IPS-18c (cell line): ENCODE data around the gene C18orf54.
A peak's percentile ranks its signal among the peaks of the same experiment; 100 is the strongest.
"Not testable (repeated sequence)": the region's sequence is repeated elsewhere in the genome, so short reads cannot be mapped to it uniquely, and the experiment has no call there.

ENCODE experiments used
- H3K4me3 ChIP-seq: 2 replicates; pipeline ENCODE4 v1.7.0; 2013; ENCODE audit warnings: low read depth, mild to moderate bottlenecking, low read length, moderate library complexity; ENCODE audit not compliant: insufficient read depth
- H3K9me3 ChIP-seq: one replicate; pipeline ENCODE4 v1.6.1; 2013; ENCODE audit warnings: mild to moderate bottlenecking, low read length, moderate library complexity; ENCODE audit not compliant: control insufficient read depth, insufficient read depth

The C18orf54 gene

DNA sequence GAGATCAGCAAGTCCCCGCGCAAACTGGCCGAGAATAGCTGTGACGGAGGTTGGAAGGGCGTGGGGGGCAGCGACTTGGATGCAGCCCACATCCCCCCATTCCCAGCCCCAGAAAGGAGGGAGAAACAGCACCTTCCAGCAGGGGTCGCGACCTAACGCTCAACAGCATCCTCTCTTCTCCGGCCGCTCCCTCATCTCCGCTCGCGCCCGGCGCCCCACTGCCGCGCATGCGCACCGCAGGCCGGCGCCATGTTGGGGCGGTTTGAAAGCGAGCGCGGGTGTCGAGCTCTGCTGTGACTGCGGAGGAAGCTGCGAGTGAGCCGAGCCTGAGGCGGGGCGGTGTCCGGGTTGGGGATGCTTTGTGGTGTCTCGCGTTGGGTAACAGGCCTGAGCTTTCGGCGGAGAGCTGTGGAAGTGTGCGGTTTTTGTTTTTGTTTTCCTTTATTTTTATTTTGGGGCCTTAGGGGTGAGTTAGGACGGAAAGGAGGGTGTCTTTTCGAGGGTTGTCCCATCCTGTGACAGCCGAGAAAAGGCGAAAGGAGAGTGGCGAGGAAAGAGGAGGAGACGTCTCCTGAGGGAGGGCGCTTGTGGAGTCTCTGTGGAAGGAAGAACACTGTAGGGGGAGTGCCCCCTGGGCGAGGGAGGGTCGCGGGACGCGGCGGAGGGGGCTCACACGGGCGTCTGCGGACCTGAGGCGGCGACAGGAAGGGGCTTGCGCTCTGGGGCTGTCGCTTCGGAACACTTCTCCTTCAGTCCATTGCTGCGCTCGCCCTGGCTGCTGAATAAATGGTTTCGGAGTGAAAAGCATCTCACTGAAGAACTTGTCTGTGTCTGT lies at the start of gene C18orf54, which contains the start of gene STARD6:
Gene C18orf54 (plus strand): TSS at position 247 of the 835 bp plus-strand sequence. CDS start 2,667 bp downstream, outside the sequence.
Gene STARD6 (minus strand): TSS at position 199 of the 835 bp plus-strand sequence. CDS start 3,285 bp downstream, outside the sequence.
- no peaks in the 10 kb centered on the region for H3K9me3 ChIP-seq
- H3K4me3 ChIP-seq, result peak within 1 kb of the TSS; percentile 93

DNA sequence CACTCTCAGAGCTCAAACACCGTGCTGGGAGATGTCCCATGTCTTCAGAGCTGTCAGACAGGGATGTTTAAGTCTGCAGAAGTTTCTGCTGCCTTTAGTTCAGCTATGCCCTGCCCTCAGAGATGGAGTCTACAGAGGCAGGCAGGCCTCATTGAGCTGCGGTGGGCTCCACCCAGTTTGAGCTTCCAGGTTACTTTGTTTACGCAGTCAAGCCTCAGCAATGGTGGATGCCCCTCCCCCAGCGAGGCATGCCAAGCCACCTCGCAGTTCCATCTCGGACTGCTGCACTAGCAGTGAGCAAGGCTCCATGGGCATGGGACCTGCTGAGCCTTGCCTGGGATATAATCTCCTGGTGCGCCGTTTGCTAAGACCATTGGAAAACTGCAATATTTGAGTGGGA lies 48.1 kb upstream of the C18orf54 start:
- not testable (repeated sequence) for H3K9me3 ChIP-seq, H3K4me3 ChIP-seq

DNA sequence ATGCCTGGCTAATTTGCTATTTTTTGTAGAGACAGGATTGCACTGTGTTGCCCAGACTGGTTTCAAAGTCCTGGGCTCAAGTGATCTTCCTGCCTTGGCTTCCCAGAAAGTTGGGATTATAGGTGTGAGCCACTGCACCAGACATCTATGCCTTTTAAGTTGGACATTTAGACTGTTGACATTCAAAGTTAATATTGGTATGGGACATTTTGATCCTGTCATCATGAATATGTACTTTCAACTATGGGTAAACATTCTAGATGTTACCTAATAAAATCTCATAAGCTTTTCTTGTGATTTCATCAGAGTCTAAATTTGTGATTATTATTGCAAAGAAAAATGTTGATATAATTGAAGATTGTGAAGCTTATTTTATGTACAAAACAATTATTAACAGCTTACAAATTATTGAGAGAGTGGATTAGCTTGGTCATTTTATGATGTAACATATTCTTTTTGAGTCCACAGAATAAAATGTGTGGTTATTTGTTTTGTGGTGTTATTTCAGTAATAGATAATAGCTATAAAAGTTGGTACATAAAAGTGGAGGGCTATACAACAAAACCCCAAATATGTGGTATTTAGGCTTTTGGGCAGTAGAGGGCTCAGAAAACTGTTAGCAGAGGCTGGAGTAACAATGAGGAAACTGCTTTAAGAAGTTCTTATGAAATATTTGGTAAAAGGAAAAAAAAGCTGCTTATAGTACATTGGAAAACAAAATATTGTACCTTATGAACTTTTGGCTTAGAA lies 41.5 kb upstream of the C18orf54 start:
- H3K4me3 ChIP-seq, result no peak overlapping the region
- no peaks in the 10 kb centered on the region for H3K9me3 ChIP-seq

DNA sequence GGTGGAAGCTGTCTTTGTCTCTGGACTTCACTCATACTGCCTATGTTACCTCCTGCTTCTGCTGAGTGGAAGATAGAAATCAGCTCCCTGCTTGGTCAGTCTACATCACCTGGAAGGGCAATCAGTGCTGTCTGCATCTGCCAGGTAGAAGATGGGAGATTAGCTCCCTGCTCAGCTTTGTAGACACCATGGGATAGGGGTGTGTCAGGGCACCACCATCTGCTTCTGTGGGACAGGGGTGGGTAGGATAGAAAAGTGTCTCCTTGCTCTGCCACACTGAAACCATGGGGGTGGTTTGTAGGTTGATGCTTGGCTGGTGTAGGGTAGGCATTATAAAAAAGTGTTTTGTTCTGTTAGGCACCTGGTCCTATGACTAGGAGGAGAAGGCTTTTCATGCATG lies 34.1 kb upstream of the C18orf54 start:
- no peak overlapping the region for H3K4me3 ChIP-seq
- H3K9me3 ChIP-seq, result no peaks in the 10 kb centered on the region

DNA sequence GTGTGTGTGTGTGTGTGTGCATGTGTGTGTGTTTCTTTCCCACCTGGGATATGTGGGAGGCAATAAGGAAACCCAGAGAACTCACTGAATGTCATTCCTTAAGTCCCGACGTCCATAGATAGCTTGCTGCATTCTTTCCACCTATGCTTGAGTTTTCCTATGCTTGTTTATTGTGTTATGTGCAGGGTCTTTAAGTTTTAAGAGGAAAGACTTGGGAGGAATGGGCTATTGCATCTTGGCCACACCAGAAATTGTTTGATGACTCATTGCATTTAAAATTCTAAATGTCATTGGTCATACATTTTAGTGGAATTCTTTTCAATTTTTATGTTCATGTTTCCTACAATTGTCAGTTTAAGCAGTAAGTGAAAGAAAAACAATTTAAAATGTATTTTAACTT lies 33.7 kb upstream of the C18orf54 start:
- Histone ChIP-seq H3K4me3 (no peak overlapping the region), H3K9me3 (no peaks in the 10 kb centered on the region)

DNA sequence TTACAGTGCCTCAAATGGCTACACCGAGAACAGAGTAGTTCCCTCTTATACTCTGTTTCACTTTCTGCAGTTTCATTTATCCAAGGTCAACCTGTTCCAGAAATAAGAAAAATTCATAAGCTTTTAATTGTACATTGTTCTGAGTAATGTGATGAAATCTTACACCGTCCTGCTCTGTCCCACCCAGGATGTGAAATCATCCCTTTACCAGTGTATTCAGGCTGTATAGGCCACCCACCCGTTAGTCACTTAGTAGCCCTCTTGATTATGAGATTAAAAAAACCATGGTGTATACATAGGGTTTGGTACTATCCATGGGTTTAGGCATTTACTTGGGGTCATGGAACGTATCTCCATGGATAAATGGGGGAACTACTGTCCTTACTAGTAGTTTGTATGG lies 29.9 kb upstream of the C18orf54 start:
- Histone ChIP-seq H3K4me3 (no peak overlapping the region), H3K9me3 (no peaks in the 10 kb centered on the region)

DNA sequence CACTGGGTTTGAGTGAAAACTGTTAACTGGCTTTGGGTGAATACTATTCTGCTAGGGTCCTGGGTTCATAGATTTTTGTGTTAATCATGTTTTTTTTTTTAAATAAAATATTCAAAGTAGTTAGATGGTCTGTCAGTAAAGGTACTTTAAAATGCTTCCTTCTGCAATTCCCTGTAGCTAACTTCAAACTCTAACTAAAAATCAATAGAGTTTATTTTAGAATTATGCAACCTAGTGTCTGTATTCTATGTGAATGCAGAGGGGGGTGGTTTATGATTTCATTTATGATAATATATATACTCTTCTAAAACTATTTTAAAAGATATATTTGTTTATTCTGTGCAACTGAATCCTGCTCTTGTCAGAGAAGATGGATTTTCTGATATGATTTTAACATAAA lies 27.9 kb upstream of the C18orf54 start:
- no peak overlapping the region for H3K4me3 ChIP-seq
- no peaks in the 10 kb centered on the region for H3K9me3 ChIP-seq

DNA sequence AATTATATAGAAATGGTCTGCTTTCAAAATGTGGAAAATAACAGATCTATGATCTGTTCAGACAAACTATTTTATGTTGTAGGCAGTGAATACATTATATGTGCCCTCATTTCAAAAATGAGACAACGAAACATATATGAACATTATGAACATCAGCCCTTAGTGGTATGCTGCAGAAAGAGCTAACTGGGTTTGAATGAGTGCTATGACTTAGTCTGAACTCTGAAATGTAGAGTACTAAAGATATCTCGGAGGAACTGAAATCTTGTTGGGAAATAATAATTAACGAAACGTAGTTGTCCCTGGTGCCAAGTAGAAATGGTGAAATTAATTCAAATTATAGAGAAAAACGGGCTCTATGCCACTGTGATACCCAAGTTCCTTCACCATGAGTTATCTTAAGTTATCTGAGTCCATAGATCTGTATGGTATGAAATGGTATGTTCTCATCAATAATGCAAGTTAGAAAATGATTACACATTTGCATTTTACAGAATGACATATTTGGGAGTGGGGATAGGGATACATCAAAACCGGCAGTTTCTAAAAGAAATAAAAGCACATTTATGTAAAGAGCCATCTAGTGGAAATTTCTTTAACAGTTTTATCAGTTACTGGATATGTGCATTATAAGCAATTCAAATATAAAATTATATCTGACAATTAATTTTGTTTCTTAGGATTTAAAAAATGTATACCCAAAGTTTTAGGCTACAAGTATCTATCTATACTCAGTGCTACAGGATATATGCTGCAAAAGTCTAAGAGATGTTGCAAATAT lies 26.7 kb upstream of the C18orf54 start:
- no peaks in the 10 kb centered on the region for H3K9me3 ChIP-seq
- no peak overlapping the region for H3K4me3 ChIP-seq

DNA sequence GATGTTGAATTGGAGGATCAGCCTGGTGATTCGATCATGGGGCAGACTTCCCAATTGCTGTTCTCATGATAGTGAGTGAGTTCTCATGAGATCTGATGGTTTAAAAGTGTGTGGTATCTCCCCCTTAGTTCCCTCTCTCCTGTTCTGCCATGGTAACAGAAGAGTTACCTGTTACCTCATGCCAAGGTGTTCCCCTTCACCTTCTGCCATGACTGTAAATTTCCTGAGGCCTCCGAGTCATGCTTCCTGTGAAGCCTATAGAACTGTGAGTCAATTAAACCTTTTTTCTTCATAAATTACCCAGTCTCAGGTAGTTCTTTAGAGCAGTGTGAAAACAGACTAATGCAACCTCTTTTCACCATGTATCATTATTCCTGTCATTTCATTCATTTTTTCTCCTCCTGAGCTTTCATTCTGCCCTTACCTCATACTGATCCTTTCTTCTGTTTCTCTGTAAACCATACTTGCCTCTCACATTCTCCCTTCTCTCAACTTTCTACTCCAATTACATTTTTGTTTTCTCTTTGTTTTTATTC lies 22.0 kb upstream of the C18orf54 start:
- no peak overlapping the region for H3K4me3 ChIP-seq
- H3K9me3 ChIP-seq, result no peaks in the 10 kb centered on the region

DNA sequence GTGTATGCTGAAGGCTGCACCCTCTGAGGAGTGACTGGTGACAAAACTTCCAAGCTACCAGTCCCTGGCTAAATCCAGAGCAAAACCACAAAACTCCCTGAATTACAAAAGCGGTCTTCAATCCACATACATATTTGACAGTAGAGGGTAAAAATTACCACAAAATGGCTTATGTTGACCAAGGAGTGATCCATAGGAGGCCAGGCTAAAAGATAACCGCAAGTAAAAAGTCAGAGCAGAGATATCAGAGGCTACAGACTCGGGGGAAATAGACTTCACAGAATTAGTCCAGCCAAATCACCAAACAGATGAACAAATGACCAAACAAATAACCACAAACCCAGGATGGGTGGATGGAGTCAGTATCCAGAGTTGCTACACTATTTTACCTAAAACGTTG lies 19.5 kb upstream of the C18orf54 start:
- Histone ChIP-seq H3K4me3 (no peak overlapping the region), H3K9me3 (no peaks in the 10 kb centered on the region)

DNA sequence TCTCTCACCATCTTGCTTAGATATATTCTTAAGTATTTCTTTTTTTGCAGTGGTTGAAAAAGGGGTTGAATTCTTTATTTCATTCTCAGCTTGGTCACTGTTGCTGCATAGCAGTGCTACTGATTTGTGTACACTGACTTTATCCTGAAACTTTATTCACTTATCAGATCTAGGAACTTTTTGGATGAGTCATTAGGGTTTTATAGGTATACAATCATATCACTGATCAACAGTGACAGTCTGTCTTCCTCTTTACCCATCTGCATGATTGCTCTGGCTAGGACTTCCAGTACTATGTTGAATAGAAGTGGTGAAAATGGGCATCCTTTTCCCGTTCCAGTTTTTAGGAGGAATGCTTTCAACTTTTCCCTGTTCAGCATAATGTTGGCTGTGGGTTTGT lies 6.5 kb upstream of the C18orf54 start:
- Histone ChIP-seq H3K9me3 (no peaks in the 10 kb centered on the region), H3K4me3 (no peak overlapping the region)

DNA sequence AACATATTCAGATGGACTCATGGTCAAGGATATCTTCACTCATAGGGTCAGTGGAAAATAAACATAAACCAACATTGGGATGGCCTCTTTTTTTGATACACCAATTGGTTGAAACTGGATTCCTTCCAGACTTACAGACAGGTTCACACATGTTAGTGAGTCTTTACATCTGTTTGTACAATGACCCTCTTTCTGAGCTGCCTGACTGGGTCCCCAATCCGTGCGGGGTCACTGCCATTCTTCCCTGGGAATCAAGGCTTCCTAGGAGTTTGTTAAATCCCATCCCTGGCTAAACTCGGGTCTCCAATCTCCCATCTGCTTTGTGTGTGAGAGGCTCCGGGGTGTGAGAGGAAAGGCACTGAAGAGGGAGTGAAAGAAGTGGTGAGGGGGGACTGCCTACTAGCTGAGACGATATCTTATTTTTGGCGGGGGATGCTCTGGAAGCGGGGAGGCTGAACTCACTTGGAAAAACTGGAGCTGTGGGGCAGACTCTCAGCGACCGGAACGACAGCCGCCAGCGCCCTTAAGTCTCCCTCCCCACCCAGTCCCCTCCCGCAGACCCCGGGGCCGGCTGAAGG lies 535 bp upstream of the C18orf54 start:
- H3K4me3 ChIP-seq, result peak overlapping the region; percentile 93
- H3K9me3 ChIP-seq, result no peaks in the 10 kb centered on the region

DNA sequence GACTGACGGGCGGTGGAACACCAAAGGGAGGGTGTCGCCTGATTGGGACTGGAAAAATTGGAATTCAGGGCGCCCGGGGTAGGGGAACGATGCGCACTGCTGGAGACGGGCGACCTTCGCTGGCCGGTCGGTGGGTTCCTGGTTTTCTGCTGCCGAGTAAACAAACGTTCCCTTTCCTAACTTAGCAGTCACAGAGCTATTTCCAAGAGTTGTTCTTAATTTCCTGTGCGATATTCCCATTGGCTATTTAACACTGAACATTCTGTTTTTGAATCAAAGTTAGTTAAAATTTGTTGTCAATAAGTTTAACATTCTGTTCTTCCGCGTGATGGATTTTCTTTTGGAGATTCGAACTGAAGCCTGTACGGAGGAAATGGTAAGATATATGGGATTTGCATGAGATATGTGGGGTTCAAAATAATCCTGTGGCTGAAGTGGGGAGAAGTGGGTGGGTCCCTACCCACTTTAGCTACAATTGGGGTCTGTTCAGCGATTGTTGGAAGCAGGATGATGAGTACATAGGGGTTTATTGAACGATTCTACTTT lies 862 bp downstream of the C18orf54 start:
- H3K9me3 ChIP-seq, result no peaks in the 10 kb centered on the region
- peak overlapping the region; percentile 93 for H3K4me3 ChIP-seq

DNA sequence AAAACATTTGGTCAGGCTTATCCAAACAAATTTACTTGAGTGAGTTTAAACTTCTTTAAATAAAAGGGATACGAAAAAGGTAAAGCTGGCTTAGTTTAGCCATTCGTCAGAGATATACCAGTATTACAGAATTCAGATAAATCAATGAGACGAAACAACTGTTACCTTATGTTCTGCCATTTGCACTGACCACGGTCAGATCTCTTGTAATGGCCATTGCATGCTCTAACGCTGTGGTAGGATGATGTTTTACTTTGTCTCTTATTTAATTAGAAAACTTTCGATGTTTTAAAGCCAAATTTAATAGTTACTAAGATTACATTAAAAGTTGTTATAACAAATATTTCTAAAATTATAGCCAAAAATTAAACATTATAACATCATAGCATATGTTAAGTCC lies 1.5 kb downstream of the C18orf54 start:
- no peaks in the 10 kb centered on the region for H3K9me3 ChIP-seq
- H3K4me3 ChIP-seq, result peak overlapping the region; percentile 93

DNA sequence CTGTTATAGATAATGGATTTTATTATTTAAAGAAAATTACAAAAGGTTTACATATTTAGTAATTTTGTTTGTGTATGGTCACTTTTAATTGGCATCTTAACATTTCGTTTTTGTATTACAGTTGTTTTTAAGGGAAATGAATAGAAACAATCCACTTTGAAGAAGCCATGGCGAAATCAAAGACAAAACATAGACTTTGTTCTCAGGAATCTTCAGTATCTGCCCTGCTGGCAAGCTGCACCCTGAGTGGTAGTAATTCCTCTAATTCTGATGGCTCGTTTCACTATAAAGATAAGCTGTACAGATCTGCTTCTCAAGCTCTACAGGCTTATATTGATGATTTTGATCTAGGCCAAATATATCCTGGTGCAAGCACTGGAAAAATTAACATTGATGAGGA lies 2.7 kb downstream of the C18orf54 start:
- Histone ChIP-seq H3K4me3 (no peak overlapping the region), H3K9me3 (no peaks in the 10 kb centered on the region)

DNA sequence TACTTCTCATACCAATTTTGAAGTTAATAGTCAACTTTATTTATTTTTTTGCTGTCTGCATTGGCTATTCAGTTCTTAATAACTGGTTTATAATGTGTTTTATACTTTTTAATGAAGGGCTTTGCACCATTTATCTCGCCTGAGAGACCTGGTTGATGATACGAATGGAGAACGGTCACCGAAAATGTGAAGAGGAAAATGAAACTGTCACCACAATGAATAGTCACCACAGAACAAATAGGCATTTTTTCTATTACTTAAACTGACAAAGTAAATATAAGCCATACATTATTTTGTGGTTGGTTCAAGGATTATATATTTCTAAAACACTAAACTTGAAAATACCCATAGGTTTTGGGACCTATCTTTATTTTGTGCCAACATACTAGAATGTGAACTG lies 20.4 kb downstream of the C18orf54 start:
- Histone ChIP-seq H3K4me3 (no peak overlapping the region), H3K9me3 (no peaks in the 10 kb centered on the region)

DNA sequence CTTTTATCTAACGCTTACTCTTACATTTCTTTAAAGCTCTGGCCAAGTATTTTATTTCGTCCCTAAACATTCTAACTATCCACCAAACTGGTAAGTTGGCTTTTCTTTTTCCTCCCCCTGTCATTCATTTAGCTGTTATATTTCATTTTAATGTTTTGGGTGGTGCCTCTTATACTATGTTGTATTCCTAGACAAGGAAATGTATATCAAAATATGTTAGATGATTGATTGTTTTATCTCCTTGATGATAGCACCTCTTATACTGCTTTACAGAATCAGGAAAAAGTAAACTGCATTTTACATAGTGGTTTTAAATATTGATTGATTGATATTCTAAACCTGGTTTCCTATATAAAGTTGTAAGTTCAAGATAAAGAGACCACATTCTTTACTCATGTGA lies 23.9 kb downstream of the C18orf54 start:
- H3K9me3 ChIP-seq, result no peaks in the 10 kb centered on the region
- no peak overlapping the region for H3K4me3 ChIP-seq
